HCT116 (cell line): ENCODE data around the gene THSD8. TPM values are rescaled to one million over a fixed set of nuclear protein-coding genes. Genes with fewer than 3 reads are reported as not detected.
"Not testable (repeated sequence)": the region's sequence is repeated elsewhere in the genome, so short reads cannot be mapped to it uniquely, and the experiment has no call there.

Experiments
- ATAC-seq: fragments of 200-7000 bp; cut with Tn5 transposase; 2 replicates; pipeline ENCODE4 v1.9.1; 2020; ENCODE audit warnings: mild to moderate bottlenecking, moderate library complexity
- BruUV-seq: library from RNA; stranded (reverse); fragments of 400-500 nt; replicated peaks from 2 replicates; lab custom pipeline; 2021; lab: Mats Ljungman, UMichigan
- CTCF ChIA-PET: fragments of 300-600 bp; sonication (Branson Sonifier 250); formaldehyde crosslinking; loops from one replicate; lab custom pipeline; 2021; ENCODE audit warnings: antibody characterized with exemption; lab: Charles Lee
- POLR2A ChIA-PET: fragments of 300-600, 350-600 bp; sonication (Branson Sonifier 250); formaldehyde crosslinking; loops from one replicate; lab custom pipeline; 2021; ENCODE audit warnings: antibody characterized with exemption; lab: Charles Lee
- RAD21 ChIA-PET, 2 experiments: fragments of 300-600 bp; sonication (Branson Sonifier 250); formaldehyde crosslinking; loops; one replicate each; lab custom pipeline; 2023; ENCODE audit warnings: low total read pairs in 2 of 2; ENCODE audit not compliant: uncharacterized antibody in 2 of 2, unreplicated experiment in 2 of 2, low non-redundant PET in 1 of 2; lab: Charles Lee
- DNase-seq: peaks from one replicate; pipeline ENCODE4 v3.0.0-alpha.2; 2010; ENCODE audit warnings: low read depth, low spot score
- H2AFZ ChIP-seq: fragments of 200-600 bp; shearing (Covaris generic), sonication (generic); 2 replicates; pipeline ENCODE4 v1.6.1; 2017; ENCODE audit warnings: low read depth, mixed run types, mixed read lengths, antibody characterized with exemption, low read length; ENCODE audit not compliant: poor library complexity, severe bottlenecking
- H3K27ac ChIP-seq: 2 replicates; pipeline ENCODE4 v1.5.1; 2012; ENCODE audit warnings: low read depth, low read length
- H3K27me3 ChIP-seq: fragments of 200-600 bp; sonication (generic); 2 replicates; pipeline ENCODE4 v1.6.1; 2016; ENCODE audit warnings: mixed run types, low read length, mixed read lengths; ENCODE audit not compliant: insufficient read depth
- H3K36me3 ChIP-seq, 2 experiments: fragments of 200-500 bp in 1 of 2; fragments of 200-600 bp in 1 of 2; sonication (Bioruptor generic) in 1 of 2; sonication (generic) in 1 of 2; 2 replicates each; pipeline versions ENCODE4 v1.5.1 to v1.6.1; 2014 to 2016; ENCODE audit warnings: low read length in 2 of 2, inconsistent platforms in 1 of 2, mixed read lengths in 1 of 2, mixed run types in 1 of 2; ENCODE audit not compliant: insufficient read depth in 2 of 2, control insufficient read depth in 1 of 2
- H3K4me1 ChIP-seq, 2 experiments: fragments of 200-600 bp in 1 of 2; sonication (generic) in 1 of 2; 2 replicates each; pipeline versions ENCODE4 v1.5.1 to v1.6.1; 2012 to 2017; ENCODE audit warnings: low read length in 2 of 2, inconsistent platforms in 1 of 2, mild to moderate bottlenecking in 1 of 2, mixed read lengths in 1 of 2, mixed run types in 1 of 2, moderate library complexity in 1 of 2; ENCODE audit not compliant: insufficient read depth in 2 of 2, control insufficient read depth in 1 of 2
- H3K4me2 ChIP-seq: fragments of 200-600 bp; sonication (generic); 2 replicates; pipeline ENCODE4 v1.6.1; 2017; ENCODE audit warnings: mixed run types, low read length, mixed read lengths
- H3K4me3 ChIP-seq, 2 experiments: fragments of 200-600 bp in 1 of 2; sonication (generic) in 1 of 2; replicated peaks in 1 of 2; 2 replicates each; pipeline ENCODE4 v1.5.1; 2011 to 2016; ENCODE audit warnings: low read length in 2 of 2, control low read depth in 1 of 2, low read depth in 1 of 2, mild to moderate bottlenecking in 1 of 2, mixed read lengths in 1 of 2, mixed run types in 1 of 2
- H3K79me2 ChIP-seq: fragments of 200-600 bp; sonication (generic); 2 replicates; pipeline ENCODE4 v1.6.1; 2017; ENCODE audit warnings: mild to moderate bottlenecking, mixed run types, low read length, moderate library complexity, mixed read lengths; ENCODE audit not compliant: insufficient read depth
- H3K9ac ChIP-seq: fragments of 200-600 bp; sonication (generic); 2 replicates; pipeline ENCODE4 v1.6.1; 2016; ENCODE audit warnings: low read length, mixed read lengths
- H3K9me2 ChIP-seq: fragments of 200-600 bp; sonication (generic), shearing (Covaris generic); 2 replicates; pipeline ENCODE4 v1.6.1; 2017; ENCODE audit warnings: mixed run types, mild to moderate bottlenecking, moderate library complexity; ENCODE audit not compliant: insufficient read depth
- H3K9me3 ChIP-seq, 2 experiments: fragments of 200-500 bp in 1 of 2; fragments of 200-600 bp in 1 of 2; sonication (Bioruptor generic) in 1 of 2; sonication (generic) in 1 of 2; 2 replicates each; pipeline ENCODE4 v1.6.1; 2014 to 2017; ENCODE audit warnings: low read length in 2 of 2, mixed read lengths in 2 of 2, inconsistent platforms in 1 of 2, low read depth in 1 of 2, mild to moderate bottlenecking in 1 of 2, mixed run types in 1 of 2, moderate library complexity in 1 of 2; ENCODE audit not compliant: control insufficient read depth in 1 of 2, insufficient read depth in 1 of 2
- H4K20me1 ChIP-seq: fragments of 200-600 bp; sonication (generic), shearing (Covaris generic); 2 replicates; pipeline ENCODE4 v1.6.1; 2017; ENCODE audit warnings: mixed run types, mild to moderate bottlenecking, moderate library complexity; ENCODE audit not compliant: insufficient read depth
- EGR1 ChIP-seq: IDR thresholded peaks from 2 replicates; pipeline ENCODE4 v1.6.1; 2012; ENCODE audit warnings: low read depth
- POLR2A ChIP-seq: IDR thresholded peaks from 2 replicates; pipeline ENCODE4 v1.7.0; 2011; ENCODE audit warnings: borderline replicate concordance; ENCODE audit not compliant: insufficient read depth, insufficient read length; ENCODE audit errors: extremely low read depth
- YY1 ChIP-seq: IDR thresholded peaks from 2 replicates; pipeline ENCODE4 v1.6.1; 2011; ENCODE audit warnings: low read length, low read depth, moderate library complexity, mild to moderate bottlenecking; ENCODE audit not compliant: insufficient replicate concordance; ENCODE audit errors: extremely low read depth
- ZFX ChIP-seq: fragments of 450-650 bp; IDR thresholded peaks from 2 replicates; pipeline ENCODE4 v1.6.1; 2017
- intact Hi-C: fragments of 100-400 bp; cut with micrococcal nuclease; formaldehyde crosslinking; loops from 2 replicates; pipeline ENCODE4 v1.10.0; 2022
- total RNA-seq: library from RNA; stranded (reverse); gene quantifications from one replicate; pipeline ENCODE4 v1.2.1, GENCODE V29; 2021; ENCODE audit not compliant: unreplicated experiment
- TF ChIP-seq, protein P1 (sequence below): IDR thresholded peaks from 2 replicates; pipeline ENCODE4 v1.6.1; 2012
- TF ChIP-seq, protein P2 (sequence below): IDR thresholded peaks from 2 replicates; pipeline ENCODE4 v1.6.1; 2012; ENCODE audit warnings: low read depth
- TF ChIP-seq, protein P3 (sequence below): IDR thresholded peaks from 2 replicates; pipeline ENCODE4 v1.6.1; 2012

Gene THSD8
- total RNA-seq, 1 experiment from 2014 or later: 33.3 TPM

DNA sequence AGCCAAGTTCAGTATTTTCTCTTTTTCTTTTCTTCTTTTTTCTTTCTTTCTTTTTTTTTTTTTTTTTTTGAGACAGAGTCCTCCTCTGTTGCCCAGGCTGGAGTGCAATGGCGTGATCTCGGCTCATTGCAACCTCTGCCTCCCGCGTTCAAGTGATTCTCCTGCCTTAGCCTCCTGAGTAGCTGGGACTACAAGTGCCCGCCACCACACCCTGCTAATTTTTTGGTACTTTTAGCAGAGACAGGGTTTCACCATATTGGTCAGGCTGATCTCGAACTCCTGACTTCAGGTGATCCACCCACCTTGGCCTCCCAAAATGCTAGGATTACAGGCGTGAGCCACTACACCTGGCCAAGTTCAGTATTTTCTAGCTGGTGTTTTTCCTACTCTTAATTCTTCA, 4.3 kb upstream of the THSD8 start:
- intact Hi-C loops: loop anchor here (2.0 kb wide), 1 partner anchor 121 kb away; no protein-coding TSS in a partner anchor
- ChIA-PET CTCF (interaction anchor here (0.6 to 6.4 kb wide), 6 partner anchors 8 to 348 kb away, joined by 3 to 123 read pairs (median 4); partner anchors contain the start of gene RNASEH2A), RAD21 (interaction anchor here (1.8 to 3.4 kb wide), 3 partner anchors 20 to 31 kb away, joined by 5 to 15 read pairs (median 12); no protein-coding TSS in a partner anchor), POLR2A (interaction anchor here (0.7 kb wide), 1 partner anchor 20 kb away, joined by 3 read pairs; no protein-coding TSS in a partner anchor)
- H4K20me1 ChIP-seq, H3K27me3 ChIP-seq, ATAC-seq, H3K4me3 ChIP-seq, DNase-seq, H3K9me3 ChIP-seq, H3K27ac ChIP-seq, H3K9ac ChIP-seq, H3K4me2 ChIP-seq, H3K9me2 ChIP-seq, BruUV-seq, H2AFZ ChIP-seq: not testable (repeated sequence)
- Histone ChIP-seq H3K36me3 (peaks cover 4 to 19% of the 10 kb centered on the region in 2 experiments; a peak in 3 of 4 replicates), H3K4me1 (peaks cover 32 to 66% of the 10 kb centered on the region in 2 experiments), H3K79me2 (peaks cover 31% of the 10 kb centered on the region)

DNA sequence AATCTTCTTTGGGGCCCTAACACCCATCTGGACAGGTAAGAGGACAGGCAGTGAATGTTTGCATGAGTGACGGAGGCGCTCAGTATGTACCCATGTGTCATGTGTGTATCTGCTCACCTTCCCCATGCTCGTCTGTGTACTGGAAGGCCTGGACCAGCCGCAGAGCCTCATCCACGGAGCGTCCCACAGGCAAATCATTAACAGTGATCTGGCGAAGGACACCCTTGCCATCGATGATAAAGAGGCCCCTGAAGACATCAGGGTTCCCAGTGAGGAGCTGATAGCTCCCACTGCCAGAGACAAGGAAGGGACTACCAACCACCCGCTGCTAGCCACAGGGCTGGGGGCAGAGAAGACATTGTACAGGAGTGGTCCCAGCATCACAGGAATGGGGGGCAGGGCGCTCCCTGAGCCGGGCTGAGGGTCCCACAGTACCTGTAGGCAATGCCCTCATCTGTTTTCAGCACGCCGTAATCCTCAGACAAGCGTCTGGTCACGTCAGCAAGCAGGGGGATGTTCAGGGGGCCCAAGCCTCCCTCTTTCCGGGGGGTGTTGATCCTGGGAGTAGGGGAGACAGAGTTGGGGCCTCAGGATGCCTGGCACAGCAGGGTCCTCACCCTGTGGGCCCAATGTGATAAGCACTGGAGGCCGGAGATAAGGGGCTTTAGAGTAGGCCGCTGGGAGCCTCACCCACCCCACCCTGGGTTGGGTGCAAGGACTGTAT, 2.0 kb upstream of the THSD8 start:
- peak overlapping the region; percentile 100 for H3K4me2 ChIP-seq
- H3K4me3 ChIP-seq: peak overlapping the region; percentile 93 to 97
- no peaks in the 10 kb centered on the region for H4K20me1 ChIP-seq
- no TSS peak for BruUV-seq
- peak overlapping the region; percentile 86; the same call in 1 of the 2 replicates for H3K27ac ChIP-seq
- H2AFZ ChIP-seq: no peak overlapping the region
- DNase-seq (no peak), ATAC-seq (no peak)
- CTCF ChIA-PET: interaction anchor here (0.9 to 6.4 kb wide), 2 partner anchors 23 to 40 kb away, joined by 3 to 87 read pairs; no protein-coding TSS in a partner anchor
- intact Hi-C loops: loop anchor here (5.0 kb wide), 1 partner anchor 37 kb away; the partner anchor contains the start of gene MAST1
- peaks cover 25% of the 10 kb centered on the region for H3K79me2 ChIP-seq
- H3K9me2 ChIP-seq: no peaks in the 10 kb centered on the region
- POLR2A ChIA-PET: interaction anchor here (1.0 to 1.8 kb wide), 4 partner anchors 8 to 63 kb away, joined by 3 to 5 read pairs (median 4); partner anchors contain the start of genes GET3 and JUNB
- H3K27me3 ChIP-seq: no peaks in the 10 kb centered on the region
- no peaks in the 10 kb centered on the region for H3K9me3 ChIP-seq
- H3K36me3 ChIP-seq: peaks cover 4 to 19% of the 10 kb centered on the region in 2 experiments; a peak in 3 of 4 replicates
- RAD21 ChIA-PET: no interaction called here
- H3K4me1 ChIP-seq: peaks cover 23 to 46% of the 10 kb centered on the region in 2 experiments
- H3K9ac ChIP-seq: peak overlapping the region; percentile 94; the same call in 1 of the 2 replicates
- TF ChIP-seq ZFX: no peak
- TF ChIP-seq, protein P1, sequence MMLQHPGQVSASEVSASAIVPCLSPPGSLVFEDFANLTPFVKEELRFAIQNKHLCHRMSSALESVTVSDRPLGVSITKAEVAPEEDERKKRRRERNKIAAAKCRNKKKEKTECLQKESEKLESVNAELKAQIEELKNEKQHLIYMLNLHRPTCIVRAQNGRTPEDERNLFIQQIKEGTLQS: no peak
- no peak for TF ChIP-seq YY1
- no peak for TF ChIP-seq EGR1
- no peak for TF ChIP-seq POLR2A
- TF ChIP-seq, protein P2, sequence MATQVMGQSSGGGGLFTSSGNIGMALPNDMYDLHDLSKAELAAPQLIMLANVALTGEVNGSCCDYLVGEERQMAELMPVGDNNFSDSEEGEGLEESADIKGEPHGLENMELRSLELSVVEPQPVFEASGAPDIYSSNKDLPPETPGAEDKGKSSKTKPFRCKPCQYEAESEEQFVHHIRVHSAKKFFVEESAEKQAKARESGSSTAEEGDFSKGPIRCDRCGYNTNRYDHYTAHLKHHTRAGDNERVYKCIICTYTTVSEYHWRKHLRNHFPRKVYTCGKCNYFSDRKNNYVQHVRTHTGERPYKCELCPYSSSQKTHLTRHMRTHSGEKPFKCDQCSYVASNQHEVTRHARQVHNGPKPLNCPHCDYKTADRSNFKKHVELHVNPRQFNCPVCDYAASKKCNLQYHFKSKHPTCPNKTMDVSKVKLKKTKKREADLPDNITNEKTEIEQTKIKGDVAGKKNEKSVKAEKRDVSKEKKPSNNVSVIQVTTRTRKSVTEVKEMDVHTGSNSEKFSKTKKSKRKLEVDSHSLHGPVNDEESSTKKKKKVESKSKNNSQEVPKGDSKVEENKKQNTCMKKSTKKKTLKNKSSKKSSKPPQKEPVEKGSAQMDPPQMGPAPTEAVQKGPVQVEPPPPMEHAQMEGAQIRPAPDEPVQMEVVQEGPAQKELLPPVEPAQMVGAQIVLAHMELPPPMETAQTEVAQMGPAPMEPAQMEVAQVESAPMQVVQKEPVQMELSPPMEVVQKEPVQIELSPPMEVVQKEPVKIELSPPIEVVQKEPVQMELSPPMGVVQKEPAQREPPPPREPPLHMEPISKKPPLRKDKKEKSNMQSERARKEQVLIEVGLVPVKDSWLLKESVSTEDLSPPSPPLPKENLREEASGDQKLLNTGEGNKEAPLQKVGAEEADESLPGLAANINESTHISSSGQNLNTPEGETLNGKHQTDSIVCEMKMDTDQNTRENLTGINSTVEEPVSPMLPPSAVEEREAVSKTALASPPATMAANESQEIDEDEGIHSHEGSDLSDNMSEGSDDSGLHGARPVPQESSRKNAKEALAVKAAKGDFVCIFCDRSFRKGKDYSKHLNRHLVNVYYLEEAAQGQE: no peak
- TF ChIP-seq, protein P3, sequence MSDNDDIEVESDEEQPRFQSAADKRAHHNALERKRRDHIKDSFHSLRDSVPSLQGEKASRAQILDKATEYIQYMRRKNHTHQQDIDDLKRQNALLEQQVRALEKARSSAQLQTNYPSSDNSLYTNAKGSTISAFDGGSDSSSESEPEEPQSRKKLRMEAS: no peak
